Hematopoietic multipotent progenitor cell treated with erythropoietin and hydrocortisone succinate and interleukin-3 and kit ligand, for 8 days (in vitro differentiated cells): ENCODE data around the gene SGCD.

Source experiments
- DNase-seq: peaks from one replicate; pipeline ENCODE4 v3.0.0-alpha.2; 2015

Gene SGCD

DNA sequence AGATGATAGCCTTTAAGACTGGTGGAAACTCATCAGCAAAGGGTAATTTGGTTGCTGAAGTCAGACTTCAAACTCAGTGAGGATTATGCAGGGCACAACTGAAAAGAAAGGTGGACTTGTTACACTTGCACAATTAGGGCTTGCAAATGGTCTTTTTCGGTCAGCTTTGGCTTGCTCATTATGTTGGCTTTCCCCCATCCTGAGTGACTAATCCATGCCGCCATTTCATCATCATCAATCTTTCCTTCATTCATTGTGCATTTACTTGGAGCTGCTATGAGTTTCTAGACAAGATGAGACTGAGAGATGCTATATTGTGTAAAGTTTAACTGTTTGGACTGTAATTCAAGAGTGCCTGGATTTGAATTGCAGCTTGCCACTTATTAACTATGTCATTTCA is 388.3 kb downstream of the SGCD start:
- DNase-seq, result no peak

DNA sequence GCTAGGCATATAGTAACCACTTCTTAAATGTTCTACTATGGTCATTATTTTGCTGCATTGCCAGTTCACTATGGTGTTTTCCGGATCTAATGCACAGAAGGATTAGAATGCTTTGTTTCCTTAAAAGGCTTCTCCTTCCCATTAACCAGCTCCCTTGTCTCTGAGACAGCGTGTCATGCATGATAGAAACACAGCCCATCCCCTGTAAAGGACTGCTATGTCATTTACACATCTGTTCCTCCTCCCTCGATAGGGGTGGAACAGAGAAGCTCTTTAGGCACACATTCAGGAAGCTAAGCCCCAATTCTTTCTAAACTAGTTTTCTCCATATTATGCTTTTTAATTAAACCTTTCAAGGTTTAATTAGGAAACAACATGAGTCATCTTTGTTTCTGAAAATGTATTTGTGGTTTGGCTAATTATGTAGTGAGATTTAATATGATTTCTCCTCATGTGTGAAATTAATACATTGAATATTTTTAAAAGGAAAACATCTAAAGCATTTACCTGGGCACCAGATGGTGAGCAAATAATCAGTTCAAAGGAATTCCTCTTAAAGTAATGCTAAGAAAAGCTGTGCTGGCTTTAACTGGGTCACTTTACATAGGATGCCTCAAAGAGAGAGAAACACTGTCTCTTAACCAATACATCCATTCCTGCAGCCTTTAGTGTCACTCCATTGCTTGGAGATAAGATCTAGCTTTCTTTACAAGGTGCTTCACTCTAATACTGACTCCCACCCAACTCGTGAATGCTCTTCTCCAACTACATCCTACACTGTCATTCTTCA is 389.8 kb downstream of the SGCD start:
- no peak for DNase-seq

DNA sequence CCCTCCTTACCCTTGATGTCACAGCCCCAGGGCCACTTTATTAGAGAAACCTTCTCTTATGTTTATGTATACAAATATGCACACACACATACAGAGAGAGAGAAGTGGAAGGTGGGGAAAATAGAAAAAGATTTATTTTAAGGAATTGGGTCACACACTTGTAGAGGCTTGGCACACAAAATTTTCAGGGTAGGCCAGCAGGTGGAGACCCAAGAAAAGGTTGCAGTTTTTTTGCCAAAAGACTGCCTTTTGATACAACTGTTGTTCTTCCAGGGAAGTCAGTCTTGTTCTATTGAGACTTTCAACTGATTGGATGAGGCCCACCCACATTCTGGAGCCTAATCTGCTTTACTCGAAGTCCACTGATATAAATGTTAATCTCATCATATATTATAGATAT is 392.0 kb downstream of the SGCD start:
- no peak for DNase-seq

DNA sequence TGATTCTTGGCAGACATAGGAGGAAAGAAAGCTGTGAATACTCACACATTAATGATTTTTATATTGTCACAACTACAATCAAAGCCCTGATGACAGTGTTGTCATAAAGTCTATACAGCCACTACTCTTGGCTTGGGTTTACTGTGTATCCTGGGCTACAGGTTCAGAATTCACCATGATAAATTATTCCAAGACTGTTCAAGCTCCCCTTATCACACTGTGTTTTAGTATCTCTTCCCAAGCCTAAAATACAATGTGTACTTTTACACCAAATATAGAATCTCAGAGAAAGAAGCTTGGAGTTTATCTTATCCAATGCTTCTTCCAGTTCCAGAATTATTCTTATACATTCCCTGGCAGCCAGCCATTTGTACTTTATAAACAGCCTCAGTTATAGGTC is 395.4 kb downstream of the SGCD start:
- DNase-seq, result no peak

DNA sequence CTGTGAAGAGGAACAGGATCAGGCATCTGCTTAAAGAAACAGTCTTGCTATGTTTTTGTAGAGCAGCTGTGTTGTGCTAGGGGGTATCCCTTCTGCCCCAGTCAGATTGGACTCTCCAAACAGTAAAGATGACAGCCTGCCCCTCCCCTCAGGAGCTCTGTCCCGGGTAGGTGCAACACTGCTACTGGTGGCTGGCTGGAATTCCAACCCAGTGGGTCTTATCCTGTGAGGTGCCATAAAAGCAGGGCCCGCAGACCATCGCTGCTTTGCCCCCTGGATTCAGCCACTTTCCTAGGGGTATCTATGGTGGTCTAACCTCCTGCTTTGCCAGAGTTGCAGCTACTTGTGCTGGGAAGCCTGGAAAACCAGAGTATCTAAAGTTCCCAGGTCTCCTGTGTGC is 408.5 kb downstream of the SGCD start:
- DNase-seq, result no peak

DNA sequence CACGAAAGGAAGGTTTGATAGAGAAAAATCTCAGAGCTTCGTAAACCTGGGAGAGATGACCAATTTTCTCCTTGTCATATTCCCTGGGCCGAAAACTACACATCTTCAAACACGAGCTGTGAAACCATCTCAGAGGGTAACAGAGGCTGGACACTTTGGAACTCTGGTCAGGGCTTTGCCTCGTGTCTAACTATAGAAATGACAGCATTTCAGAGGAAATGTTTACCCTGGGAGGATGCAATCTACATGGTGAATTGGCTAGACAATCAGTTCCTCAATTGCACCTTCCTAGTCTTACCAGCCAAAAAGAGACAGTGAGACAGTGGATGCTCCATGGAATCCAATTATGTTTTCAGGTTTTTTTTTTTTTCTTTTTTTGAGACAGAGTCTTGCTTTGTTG is 414.6 kb downstream of the SGCD start:
- DNase-seq, result no peak

DNA sequence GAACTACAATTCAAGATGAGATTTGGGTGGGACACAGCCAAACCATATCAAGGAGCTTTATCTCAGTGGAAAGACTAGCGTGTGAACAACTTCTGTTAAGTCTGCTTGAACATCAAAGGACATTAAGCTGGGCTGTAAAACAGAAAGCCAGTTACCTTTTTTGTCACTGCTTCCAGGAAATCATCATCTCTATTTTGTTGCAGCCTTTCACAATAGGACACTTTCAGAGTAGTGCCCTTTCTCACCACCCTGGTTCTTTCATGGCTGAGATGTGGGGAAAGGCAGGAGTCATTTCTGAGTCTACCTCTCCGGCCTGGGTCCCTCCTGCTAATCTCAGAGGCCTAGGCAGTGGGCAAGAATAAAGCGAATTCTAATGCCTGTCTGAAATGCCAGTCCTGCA is 426.9 kb downstream of the SGCD start:
- DNase-seq, result no peak

DNA sequence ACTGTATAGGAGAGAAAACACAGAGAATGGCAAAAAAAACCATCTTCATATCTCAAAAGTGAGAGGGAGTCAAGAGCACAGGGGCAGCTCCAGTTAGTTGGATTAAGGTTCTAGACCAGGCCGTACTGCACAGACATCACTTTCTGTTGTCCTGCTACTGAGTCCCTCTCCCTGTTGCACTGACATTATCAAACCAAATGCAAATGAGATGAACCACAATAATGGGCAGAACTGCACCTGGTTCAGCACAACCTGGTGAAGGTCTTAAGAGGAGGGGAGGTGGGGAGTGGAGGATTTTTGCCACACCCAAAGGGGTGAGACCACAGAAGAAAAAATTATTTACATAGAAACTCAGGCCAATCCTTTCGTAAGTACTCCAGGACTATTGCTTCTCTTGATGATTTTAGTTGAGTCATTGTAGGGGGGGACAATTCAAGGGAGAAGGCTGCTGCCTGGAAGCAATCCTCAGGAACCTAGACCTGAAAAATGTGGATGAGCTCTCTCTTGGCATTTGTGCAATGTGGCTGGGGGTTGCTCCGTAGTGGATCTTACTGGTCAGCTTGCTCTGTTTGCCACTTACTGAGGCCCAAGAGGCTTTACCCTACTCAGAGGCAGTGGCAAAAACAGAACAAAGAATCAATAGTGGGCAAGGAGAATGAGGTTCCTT is 428.6 kb downstream of the SGCD start:
- DNase-seq, result no peak

DNA sequence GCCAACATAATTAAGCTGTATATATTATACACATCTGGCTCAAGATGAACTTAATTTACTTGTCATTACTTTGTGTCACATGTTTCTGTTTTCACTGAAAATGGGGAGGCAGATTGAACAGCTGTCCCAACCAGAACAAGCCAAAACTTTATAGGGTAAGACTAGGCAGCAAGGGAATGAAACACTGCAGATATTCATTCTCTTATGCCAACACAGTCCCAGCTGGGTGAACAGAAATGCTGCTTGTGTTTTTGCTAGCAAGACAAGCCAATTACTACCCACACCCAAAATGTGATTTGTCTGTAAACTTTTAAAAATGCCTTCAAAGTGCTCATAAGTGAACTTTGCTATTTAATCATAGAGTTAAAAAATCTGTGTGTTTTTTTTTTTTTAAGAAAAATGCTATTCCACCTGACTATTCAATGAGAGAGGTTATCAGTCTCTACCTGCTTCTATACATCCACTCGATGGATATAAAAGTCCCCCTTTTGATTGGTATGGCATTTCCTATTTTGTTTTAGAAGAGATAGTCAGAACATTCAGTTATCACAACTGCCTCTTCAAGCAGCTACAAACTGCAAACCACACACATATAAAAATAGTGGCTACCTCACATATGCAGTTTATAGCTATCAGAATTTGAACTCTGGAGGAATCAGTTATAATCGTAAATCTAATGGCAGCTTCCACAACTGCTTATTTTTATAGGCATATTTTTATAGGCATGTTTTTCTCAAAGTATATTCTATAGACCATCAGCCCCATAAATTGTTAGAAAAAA is 431.2 kb downstream of the SGCD start:
- DNase-seq, result no peak

DNA sequence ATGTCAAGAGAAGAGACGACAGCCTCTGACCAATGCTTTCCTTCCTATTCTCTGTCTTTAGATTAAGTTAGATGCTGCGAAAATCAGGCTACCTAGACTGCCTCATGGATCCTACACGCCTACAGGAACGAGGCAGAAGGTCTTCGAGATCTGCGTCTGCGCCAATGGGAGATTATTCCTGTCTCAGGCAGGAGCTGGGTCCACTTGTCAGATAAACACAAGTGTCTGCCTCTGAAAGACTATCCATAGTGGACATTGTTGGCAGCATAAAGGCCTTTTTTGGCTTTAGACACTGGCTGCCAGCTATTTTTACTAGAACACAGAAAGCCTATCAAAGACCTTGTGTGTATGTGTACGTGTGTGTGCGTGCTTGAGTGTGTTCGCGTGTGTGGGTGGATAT is 432.2 kb downstream of the SGCD start:
- no peak for DNase-seq

DNA sequence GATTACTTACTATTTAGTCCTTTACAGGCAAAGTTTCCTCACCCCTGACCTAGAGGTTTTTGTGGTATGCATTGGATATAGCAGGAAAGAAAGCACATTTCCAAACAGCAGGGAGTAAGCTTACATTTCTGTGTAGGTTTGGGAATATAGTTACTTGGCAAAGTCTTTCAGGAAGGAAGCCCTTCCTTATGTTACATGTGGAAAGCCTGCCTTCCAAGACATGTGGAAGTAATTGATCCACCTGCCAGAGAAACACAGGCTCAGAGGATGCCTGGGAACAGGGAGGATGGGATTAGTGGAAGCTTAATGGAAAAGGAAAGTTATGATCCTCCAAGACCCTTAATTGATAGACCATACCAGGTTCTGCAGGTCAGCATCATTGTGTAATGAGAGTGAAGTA is 435.8 kb downstream of the SGCD start:
- DNase-seq, result no peak

DNA sequence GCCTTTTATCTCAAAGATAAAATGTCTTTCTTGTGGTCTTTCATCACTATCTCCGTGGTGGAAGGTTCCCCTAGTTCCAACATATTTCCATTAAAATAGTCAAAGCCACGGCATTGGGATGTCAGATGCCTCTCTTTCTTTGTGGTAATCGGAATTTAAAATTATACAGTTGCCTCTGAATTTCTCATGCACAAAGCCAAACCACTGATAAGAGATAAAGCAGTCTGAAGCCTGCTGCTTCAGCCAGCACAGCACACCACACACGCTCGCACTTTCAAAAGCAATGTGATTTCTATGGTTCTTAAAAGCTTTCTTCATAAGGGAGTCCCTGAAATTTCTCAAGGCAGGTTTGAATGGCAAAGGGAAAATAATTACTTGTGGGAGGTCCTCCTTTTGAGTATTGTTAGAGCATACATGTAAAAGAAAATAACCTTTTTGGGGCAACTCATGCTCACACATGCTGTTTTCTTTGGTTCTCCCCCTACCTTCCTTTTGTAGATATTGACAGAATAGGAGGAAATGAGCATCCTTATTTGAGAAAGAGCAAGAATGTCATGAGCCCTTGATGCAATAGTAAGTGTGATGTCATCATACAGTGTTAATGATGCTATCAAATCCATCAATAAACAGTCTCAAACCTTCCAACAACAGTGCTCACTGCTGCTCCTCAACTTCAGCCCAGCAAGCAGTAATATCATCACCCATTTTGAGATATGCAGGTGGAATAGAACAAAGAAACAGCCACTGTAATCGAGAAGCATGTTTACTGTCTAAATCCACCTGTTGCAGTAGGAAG is 437.4 kb downstream of the SGCD start:
- DNase-seq, result no peak

DNA sequence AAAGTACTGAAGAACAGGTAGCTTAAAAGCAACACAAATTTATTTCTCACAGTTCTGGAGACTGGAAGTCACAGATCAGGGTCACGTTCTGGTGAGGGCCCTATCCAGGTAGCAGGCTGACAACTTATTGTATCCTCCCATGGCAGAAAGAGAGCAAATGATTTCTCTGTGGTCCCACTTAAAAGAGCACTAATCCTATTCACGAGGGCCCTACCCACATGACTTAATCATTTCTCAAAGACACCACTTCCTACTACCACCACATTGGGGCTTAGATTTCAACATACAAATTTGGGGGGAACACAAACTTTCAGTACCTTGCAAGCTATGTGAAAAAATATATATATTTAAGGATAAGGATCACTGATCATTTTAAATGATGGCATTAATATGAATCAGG is 447.3 kb downstream of the SGCD start:
- DNase-seq, result no peak

DNA sequence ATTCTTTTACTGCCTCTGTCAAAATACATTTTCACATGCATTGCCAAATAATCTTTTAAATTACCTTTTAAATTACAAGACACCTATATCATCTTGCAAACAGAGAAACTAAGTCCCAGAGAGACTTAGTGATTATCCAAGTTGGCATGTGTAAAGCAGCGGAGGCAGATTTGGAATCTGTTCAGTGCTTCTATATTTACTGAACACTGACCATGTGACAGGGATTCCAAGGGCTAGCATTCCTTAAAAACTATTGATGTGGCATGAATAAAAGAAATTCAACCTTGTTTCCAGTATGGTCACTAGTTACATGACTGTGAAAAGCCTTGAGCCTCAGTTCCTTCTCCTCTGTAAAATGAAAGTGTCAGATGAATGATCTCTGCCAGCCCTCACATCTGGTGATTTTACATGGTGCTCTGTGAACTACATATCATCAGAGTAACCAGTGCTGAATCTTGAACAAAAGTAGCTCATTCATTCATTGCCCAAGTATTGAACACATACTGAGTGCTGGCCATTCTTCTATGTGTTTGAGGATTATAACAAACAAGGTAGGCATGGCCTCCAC is 451.3 kb downstream of the SGCD start:
- DNase-seq, result no peak

DNA sequence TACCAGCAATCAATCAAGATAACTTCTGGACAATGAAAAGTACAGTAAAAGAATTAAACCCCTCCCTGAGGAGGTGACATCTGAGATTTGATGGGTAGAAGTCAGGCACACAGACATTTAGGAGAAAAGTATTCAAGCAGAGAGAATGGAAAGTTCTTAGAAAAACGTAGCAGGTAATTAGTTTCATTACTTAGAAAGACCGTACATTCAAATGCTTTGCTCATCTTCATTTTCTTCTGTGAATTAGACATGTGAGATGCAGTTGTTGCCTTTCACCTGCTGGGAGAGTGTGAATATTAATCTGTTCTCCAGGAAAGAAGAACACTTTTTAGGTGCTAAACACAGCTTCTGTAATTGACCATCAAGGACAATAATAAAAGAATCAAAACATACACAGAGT is 451.8 kb downstream of the SGCD start:
- DNase-seq, result no peak

DNA sequence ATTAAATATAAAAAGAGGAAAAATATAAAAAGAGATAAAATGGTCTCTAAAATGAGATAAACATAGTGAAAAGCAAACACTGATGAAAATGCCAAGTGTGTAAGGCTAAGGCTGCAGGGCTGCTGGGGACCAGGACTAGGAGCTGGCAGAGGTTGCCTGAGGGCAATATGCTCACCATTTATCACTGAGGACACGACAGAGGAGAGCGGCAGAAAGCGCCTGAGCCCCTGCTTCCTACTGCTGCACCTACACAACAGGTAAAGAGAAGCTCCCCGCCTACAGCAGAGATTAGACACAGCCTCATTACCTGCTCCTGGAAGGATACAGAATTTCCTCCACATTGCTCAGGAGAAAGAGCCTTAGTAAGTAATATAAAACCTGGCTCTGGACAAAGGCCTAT is 452.5 kb downstream of the SGCD start:
- DNase-seq, result no peak

DNA sequence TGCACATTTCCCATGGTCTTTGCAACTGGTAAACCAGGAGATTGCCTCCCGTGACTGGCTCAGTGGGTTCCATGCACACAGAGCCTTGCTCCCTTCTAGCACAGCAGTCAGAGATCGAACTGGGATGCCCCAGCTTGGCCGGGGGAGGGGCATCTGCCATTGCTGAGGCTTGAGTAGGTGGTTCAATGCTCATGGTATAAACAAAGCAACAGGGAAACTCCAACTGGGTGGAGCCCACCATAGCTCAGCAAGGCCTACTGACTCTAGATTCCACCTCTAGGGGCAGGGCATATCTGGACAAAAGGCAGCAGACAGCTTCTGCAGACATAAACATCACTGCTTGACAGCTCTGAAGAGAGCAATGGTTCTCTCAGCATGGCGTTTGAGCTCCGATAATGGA is 456.1 kb downstream of the SGCD start:
- no peak for DNase-seq

DNA sequence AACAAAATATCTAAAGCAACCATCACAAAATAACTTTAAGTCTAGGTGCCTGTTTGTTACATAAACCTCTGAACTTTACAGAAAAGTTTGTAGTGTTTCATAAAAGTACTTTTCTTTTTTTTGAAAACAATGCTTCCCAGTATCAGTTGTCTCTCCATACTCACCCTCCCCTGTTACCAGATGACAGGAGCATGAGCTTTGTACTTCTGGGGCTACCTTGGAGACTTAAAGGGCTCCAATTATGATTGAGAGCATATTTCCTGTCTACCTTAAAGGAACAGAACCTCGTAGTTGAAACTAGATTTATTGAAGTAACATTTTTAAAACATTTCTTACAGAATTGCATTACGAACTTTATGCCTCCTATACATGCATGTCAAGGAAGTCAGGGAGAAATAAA is 467.7 kb downstream of the SGCD start:
- no peak for DNase-seq

DNA sequence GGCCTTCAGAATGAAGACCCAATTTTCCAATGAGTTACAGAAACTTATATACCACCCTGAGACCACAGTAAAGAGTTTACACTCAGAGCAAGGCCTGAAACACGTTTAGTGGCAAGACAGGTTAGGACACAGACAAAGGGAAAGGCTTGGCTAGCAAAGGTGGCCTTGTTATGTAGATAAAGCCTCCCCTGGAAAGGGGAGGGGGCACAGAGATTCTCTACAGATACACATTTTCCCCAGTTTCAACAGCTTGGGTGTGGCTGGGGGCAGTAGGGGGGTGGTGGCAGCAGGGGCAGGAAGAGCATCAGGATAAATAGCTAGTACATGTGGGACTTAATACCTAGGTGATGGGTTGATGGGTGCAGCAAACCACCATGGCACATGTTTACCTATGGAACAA is 471.2 kb downstream of the SGCD start:
- DNase-seq, result no peak

DNA sequence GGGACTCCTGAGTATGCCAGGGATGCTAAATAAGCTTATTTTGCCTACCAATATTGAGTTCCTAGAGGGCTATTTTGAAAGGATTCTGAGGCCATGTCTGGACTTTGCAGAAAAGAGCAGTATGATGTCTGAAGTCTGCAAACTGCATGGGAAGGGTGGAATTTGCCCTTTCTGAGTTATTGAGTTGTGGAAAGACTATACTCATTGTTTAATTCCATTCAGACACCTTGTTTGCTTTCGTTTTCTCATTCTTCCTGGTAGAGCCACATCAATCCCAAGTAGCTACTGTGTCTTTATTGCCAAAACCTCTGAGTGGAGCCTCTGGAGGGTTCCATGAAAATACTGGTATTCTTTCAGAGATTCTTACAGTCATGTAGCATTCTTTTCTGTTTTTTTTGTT is 472.2 kb downstream of the SGCD start:
- no peak for DNase-seq

DNA sequence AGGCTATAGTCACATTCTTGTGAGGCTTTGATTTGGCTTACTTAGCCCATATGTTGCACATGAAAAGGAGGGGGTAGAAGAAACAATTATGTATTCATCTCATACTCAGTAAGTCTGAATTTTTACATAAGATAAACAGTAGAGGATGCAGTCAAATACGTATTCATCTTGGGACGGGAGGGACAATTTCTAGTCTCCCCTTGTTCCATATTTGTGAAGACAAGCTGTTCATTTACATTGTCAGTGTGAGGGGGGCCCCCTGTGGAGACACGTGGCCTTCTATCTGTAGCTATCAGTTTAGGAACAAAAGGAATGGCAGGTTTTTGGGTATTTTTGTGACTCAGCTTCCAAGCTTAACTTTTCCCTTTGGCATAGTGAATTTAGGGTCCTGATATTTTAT is 474.0 kb downstream of the SGCD start:
- DNase-seq, result no peak

DNA sequence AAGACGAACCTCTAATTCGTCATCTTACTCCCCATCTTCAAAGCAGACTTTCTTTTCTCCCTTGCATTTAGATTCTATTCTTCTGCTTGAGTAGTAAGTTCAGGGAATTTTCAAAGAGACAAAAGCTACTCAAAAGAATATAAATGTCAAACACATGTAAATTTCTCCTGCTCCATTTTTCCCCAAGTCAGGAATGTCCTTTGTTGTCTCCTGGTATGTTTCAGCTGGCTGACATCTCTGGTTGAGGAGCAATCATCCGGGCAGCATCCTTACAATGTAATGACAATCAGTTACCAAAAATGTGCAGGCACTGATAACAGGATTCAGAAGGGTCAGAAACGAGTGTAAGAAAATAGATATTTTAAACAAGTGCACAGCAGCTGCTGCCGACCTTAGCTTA is 475.5 kb downstream of the SGCD start:
- no peak for DNase-seq

DNA sequence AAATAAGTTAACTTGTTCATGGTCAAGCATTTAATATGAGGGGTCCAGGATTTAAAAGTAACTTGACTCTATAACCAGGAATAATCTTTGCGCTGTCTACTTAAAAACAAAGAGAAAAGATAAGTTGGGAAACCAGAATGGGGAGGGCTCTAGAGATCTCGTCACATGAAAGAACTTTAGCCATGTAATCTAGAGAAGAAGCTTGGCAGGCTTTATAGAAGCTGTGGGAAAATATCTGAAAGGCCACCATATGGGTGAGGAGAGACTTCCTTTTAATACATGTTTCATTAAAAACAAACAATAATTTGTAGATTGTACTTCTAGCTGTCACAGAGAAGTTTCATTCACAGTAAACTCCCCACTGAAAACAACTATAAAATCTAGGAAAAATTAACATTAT is 476.4 kb downstream of the SGCD start:
- DNase-seq, result no peak
